ENCODE measurements around the gene MICAL3.

MICAL3 gene

GRCh38 chr22:17930455-17931313, 93.7 kb downstream of the MICAL3 start:
- DNase-seq (ENCODE audit: low spot score), result no peak

GRCh38 chr22:17929909-17930308, 94.5 kb downstream of the MICAL3 start:
- no peak for DNase-seq (ENCODE audit: low spot score)

DNA sequence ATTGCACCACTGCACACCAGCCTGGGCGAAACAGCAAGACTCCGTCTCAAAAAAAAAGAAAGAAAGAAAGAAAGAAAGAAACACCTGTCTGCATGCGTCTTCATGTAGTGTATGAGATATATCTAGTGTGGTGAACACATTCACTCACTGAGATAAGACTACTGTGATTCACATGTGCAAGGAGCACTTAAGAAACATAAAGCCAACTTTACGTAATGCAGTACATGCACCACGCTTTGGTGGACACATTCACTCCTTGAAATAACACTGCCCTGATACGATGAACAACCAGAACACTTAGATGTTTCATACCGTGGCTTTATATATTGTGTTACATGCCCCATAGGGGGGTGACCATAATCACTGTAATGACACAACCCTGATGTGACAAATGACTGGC, 96.0 kb downstream of the MICAL3 start:
- DNase-seq (ENCODE audit: low spot score), result no peak

DNA sequence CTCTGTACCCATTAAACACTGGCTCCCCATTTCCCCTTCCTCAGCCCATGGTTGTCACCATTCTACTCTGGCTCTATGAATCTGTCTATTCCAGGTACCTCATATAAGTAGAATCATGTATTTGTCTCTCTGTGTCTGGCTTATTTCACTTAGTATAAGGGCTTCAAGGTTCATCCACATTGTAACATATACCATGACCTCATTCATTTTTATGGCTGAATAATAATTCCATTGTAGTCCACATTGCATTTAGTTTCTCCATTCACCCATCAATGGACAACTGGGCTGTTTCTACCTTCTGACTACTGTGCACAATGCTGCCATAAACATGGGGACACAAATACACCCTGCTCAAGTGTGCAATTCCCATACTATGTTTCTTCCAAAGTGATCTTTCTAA, 97.3 kb downstream of the MICAL3 start:
- no peak for DNase-seq (ENCODE audit: low spot score)

GRCh38 chr22:17926516-17926915, 97.8 kb downstream of the MICAL3 start:
- DNase-seq (ENCODE audit: low spot score), result no peak

- no peak for DNase-seq (ENCODE audit: low spot score)
These were observed 98.9 kb downstream of the MICAL3 start for GRCh38 chr22:17925431-17925841.

DNA sequence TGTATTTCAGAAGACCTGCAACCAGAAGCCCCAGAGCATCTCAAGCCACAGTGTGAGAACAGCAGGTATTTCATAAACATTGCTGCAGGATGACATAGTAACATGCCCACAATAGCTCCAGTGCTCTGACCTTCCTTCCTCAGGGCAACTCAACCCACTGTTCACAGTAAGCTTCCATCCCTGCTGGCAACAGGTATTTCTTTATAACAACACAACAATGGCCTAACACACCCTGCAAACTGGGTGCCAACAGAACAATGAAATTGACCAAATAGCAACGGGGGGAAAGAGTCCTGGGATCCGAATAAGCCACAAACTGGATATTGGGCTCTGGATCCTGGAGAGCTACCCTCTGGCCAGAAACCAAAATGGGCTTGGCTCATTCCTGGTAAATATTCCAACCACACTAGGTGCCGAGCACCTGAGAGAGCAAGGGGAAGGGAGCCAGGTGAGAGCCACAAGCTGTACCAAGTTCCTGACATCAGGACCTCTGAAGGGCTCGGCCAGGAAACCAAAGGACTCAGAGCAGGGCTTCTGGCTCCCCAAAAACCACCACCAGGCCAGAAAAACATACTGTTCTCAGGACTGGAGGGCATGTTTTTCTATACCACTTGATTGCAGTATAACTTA, 99.5 kb downstream of the MICAL3 start:
- no peak for DNase-seq (ENCODE audit: low spot score)

GRCh38 chr22:17924076-17924475, 100.3 kb downstream of the MICAL3 start:
- DNase-seq (ENCODE audit: low spot score), result no peak

- DNase-seq (ENCODE audit: low spot score), result no peak
These were observed 101.1 kb downstream of the MICAL3 start for GRCh38 chr22:17922925-17923903.

- no peak for DNase-seq (ENCODE audit: low spot score)
These were observed 102.2 kb downstream of the MICAL3 start for GRCh38 chr22:17921871-17922821.

GRCh38 chr22:17920992-17921650, 103.2 kb downstream of the MICAL3 start:
- DNase-seq (ENCODE audit: low spot score), result no peak

GRCh38 chr22:17920145-17920605, 104.2 kb downstream of the MICAL3 start:
- no peak for DNase-seq (ENCODE audit: low spot score)

DNA sequence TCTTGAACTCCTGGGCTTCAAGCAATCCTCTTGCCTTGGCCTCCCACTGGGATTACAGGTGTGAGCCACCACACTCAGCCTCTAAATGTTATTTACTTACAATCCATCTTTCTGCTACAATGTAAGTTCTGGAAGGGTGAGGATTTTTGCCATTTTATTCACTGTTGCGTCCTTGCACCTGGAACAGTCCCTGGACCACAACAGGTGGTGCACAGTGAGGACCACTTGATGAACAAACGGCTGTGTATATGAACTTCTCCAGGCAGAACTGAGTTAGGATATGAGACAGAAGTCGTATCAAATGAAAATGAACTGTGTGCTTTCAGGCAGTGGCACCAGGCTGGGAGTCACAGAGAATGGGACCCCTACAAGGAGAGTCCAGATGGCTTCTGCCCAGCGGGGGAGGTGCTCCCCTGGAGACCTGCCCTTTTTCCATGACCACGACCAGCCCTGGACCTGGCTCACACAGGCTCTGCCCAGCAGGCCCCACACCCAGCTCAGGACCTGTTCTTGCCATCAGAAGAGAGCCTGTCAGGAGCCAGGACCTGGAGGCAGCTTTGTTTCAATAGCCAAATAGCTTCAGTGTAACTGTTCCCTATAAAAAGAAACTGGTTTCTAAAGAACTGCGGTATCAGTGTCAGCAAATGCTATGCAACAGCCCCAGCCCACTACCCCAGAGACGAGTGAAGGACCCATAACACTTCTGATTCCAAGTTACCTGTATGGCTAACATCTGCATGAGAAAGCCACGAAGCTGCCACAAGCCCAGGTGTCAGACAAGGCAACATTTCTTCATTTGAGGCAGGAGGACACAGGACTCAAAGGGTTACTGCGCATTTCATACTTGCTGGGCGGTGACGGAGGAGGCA, 104.9 kb downstream of the MICAL3 start:
- DNase-seq (ENCODE audit: low spot score), result no peak

GRCh38 chr22:17918840-17919239, 105.5 kb downstream of the MICAL3 start:
- DNase-seq (ENCODE audit: low spot score), result no peak

DNA sequence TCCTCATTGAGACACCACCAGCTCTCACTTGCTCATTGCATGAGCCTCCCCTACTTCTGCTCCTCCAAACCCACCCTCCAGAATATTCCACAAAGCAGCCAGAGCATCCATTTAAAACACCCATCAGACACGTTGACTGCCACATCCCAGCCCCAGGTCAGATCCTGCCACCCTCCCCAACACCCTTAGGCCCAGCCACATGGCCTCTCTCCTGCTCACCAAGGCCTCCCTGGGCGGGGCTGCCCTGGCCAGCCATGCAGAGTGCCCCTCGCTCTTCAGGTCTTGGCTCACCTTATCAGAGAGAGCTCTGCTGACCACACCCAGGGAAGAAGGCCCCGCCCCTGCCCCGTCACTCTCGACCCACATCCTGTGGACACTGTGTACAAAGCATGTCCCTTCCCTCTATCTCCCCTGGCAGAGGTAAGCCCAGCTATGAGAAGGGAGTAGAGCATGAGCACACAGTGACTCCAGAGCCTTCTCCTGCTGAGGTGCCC, 106.8 kb downstream of the MICAL3 start:
- DNase-seq (ENCODE audit: low spot score), result no peak

- DNase-seq (ENCODE audit: low spot score), result no peak
These were observed 108.0 kb downstream of the MICAL3 start for GRCh38 chr22:17916226-17916889.

- no peak for DNase-seq (ENCODE audit: low spot score)
These were observed 108.7 kb downstream of the MICAL3 start for GRCh38 chr22:17915676-17916075.

DNA sequence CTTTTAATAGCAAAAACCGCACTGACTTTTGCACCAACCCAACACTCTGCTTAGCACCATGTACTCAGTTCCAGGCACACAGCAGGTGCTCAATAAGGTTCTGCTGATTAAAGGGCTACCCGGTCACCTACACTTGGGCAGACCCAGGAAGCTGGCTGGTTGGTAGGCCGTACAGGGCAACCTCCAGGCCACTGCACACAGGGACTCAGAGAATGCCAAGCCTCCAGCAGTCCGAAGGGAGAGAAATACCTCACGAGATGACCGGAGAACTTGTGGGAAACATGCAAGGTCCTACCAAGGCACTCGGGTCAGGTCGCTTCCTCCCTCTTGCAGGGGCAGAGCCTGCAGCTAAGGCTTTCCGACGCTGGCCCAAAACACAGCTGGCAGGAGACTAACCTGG, 109.2 kb downstream of the MICAL3 start:
- no peak for DNase-seq (ENCODE audit: low spot score)

GRCh38 chr22:17914474-17914873, 109.9 kb downstream of the MICAL3 start:
- no peak for DNase-seq (ENCODE audit: low spot score)
